MM.1S (cell line): ENCODE measurements around the gene ADAMTS1.

Experiments
- DNase-seq: peaks from one replicate; pipeline ENCODE4 v3.0.0-alpha.2; 2015
- H2AFZ ChIP-seq: fragments of 300-600 bp; sonication (generic); 2 replicates; pipeline ENCODE4 v1.6.0; 2016; ENCODE audit warnings: antibody characterized with exemption, low read length
- H3F3A ChIP-seq: fragments of 300-600 bp; sonication (generic); 2 replicates; pipeline ENCODE4 v1.6.1; 2016; ENCODE audit warnings: mild to moderate bottlenecking, antibody characterized with exemption, low read length, moderate library complexity, mixed read lengths; ENCODE audit not compliant: insufficient read depth
- H3K27ac ChIP-seq: fragments of 300-600 bp; sonication (generic); 2 replicates; pipeline ENCODE4 v1.5.1; 2016; ENCODE audit warnings: mild to moderate bottlenecking, low read length
- H3K27me3 ChIP-seq: fragments of 300-600 bp; sonication (generic); replicated peaks from 2 replicates; pipeline ENCODE4 v1.6.0; 2016; ENCODE audit warnings: low read length; ENCODE audit not compliant: insufficient read depth
- H3K36me3 ChIP-seq: fragments of 300-600 bp; sonication (generic); replicated peaks from 2 replicates; pipeline ENCODE4 v1.6.1; 2016; ENCODE audit warnings: mild to moderate bottlenecking, low read length, mixed read lengths; ENCODE audit not compliant: insufficient read depth
- H3K4me1 ChIP-seq: fragments of 300-600 bp; sonication (generic); 2 replicates; pipeline ENCODE4 v1.6.1; 2016; ENCODE audit warnings: low read length, mixed read lengths
- H3K4me2 ChIP-seq: fragments of 300-600 bp; sonication (generic); 2 replicates; pipeline ENCODE4 v1.6.0; 2016; ENCODE audit warnings: low read depth, low read length
- H3K4me3 ChIP-seq: fragments of 300-600 bp; sonication (generic); 2 replicates; pipeline ENCODE4 v1.5.1; 2016; ENCODE audit warnings: low read length, mixed read lengths
- H3K79me2 ChIP-seq: fragments of 300-600 bp; sonication (generic); 2 replicates; pipeline ENCODE4 v1.6.1; 2016; ENCODE audit warnings: mixed run types, low read length, mixed read lengths
- H3K9ac ChIP-seq: fragments of 300-600 bp; sonication (generic); 2 replicates; pipeline ENCODE4 v1.6.1; 2016; ENCODE audit warnings: low read length, mixed read lengths
- H3K9me2 ChIP-seq: fragments of 300-600 bp; sonication (generic); replicated peaks from 2 replicates; pipeline ENCODE4 v1.6.1; 2016; ENCODE audit warnings: mild to moderate bottlenecking, low read length, mixed read lengths; ENCODE audit not compliant: insufficient read depth
- H3K9me3 ChIP-seq: fragments of 300-600 bp; sonication (generic); replicated peaks from 2 replicates; pipeline ENCODE4 v1.6.1; 2016; ENCODE audit warnings: mild to moderate bottlenecking, low read length, mixed read lengths; ENCODE audit not compliant: insufficient read depth
- H4K20me1 ChIP-seq: fragments of 300-600 bp; sonication (generic); 2 replicates; pipeline ENCODE4 v1.6.1; 2016; ENCODE audit warnings: mild to moderate bottlenecking, low read length, moderate library complexity, mixed read lengths; ENCODE audit not compliant: insufficient read depth
- CTCF ChIP-seq: fragments of 300-600 bp; sonication (generic); IDR thresholded peaks from 2 replicates; pipeline ENCODE4 v1.5.1; 2016; ENCODE audit warnings: antibody characterized with exemption, low read length, mixed read lengths
- EZH2 ChIP-seq: fragments of 300-600 bp; sonication (generic); optimal IDR thresholded peaks from 2 replicates; pipeline ENCODE3; 2017; ENCODE audit warnings: low read depth, mild to moderate bottlenecking, antibody characterized with exemption, low read length, mixed read lengths
- EZH2phosphoT487 ChIP-seq: fragments of 300-600 bp; sonication (generic); IDR thresholded peaks from 2 replicates; pipeline ENCODE4 v1.6.1; 2018; ENCODE audit warnings: antibody characterized with exemption, low read length

ADAMTS1 gene

GRCh38 chr21:26846036-26846931 is 1.1 kb upstream of the ADAMTS1 start:
- Histone ChIP-seq H4K20me1 (no peaks in the 10 kb centered on the region), H2AFZ (peak overlapping the region; percentile 96), H3K36me3 (no peaks in the 10 kb centered on the region), H3K9me2 (no peaks in the 10 kb centered on the region), H3K9me3 (no peaks in the 10 kb centered on the region), H3K27me3 (peaks cover 20% of the 10 kb centered on the region), H3K9ac (no peak overlapping the region), H3K4me3 (peak overlapping the region; percentile 78), H3K27ac (no peak overlapping the region), H3K4me1 (peaks cover 4% of the 10 kb centered on the region; the same call in 1 of the 2 replicates), H3F3A (no peaks in the 10 kb centered on the region), H3K79me2 (no peaks in the 10 kb centered on the region), H3K4me2 (peak overlapping the region; percentile 92)
- DNase-seq, result no peak
- TF ChIP-seq EZH2phosphoT487 (no peak), CTCF (0 out of 2 replicates have a peak, but pooled peaks have one; percentile 3), EZH2 (no peak)

- Histone ChIP-seq H3K9ac (no peak overlapping the region), H3F3A (no peaks in the 10 kb centered on the region), H3K36me3 (no peaks in the 10 kb centered on the region), H3K27me3 (peaks cover 20% of the 10 kb centered on the region), H3K4me2 (peak overlapping the region; percentile 92), H3K9me2 (no peaks in the 10 kb centered on the region), H3K79me2 (no peaks in the 10 kb centered on the region), H3K4me1 (peaks cover 4% of the 10 kb centered on the region; the same call in 1 of the 2 replicates), H3K4me3 (peak overlapping the region; percentile 78), H3K27ac (no peak overlapping the region), H3K9me3 (no peaks in the 10 kb centered on the region), H4K20me1 (no peaks in the 10 kb centered on the region), H2AFZ (peak overlapping the region; percentile 96)
- TF ChIP-seq EZH2 (no peak), CTCF (no peak), EZH2phosphoT487 (no peak)
- DNase-seq, result no peak
Measured at GRCh38 chr21:26845759-26846035, 488 bp upstream of the ADAMTS1 start.

GRCh38 chr21:26844258-26845065 is 747 bp downstream of the ADAMTS1 start:
- Histone ChIP-seq H3K9me2 (no peaks in the 10 kb centered on the region), H3K9ac (peak overlapping the region; percentile 30; the same call in 1 of the 2 replicates), H3K9me3 (no peaks in the 10 kb centered on the region), H3K36me3 (no peaks in the 10 kb centered on the region), H3F3A (no peaks in the 10 kb centered on the region), H3K27ac (no peak overlapping the region), H3K79me2 (no peaks in the 10 kb centered on the region), H2AFZ (peak overlapping the region; percentile 96), H3K4me2 (peak overlapping the region; percentile 92), H3K27me3 (peaks cover 20% of the 10 kb centered on the region), H3K4me3 (peak overlapping the region; percentile 78), H4K20me1 (no peaks in the 10 kb centered on the region), H3K4me1 (no peaks in the 10 kb centered on the region; the same call in 1 of the 2 replicates)
- peak; percentile 45 for DNase-seq
- 0 out of 2 replicates have a peak, but pooled peaks have one; percentile 3 for TF ChIP-seq CTCF
- TF ChIP-seq EZH2, result no peak
